Head of caudate nucleus (tissue), 42 donors: ENCODE data around the gene TRIOBP.
"Not testable (repeated sequence)": the region's sequence is repeated elsewhere in the genome, so short reads cannot be mapped to it uniquely, and the experiment has no call there.

Experiments used
- DNase-seq, 42 donors: peaks; one replicate each; pipeline versions ENCODE4 v3.0.0 to v3.0.0-alpha.2; 2020 to 2021; ENCODE audit warnings: mixed read lengths in 7 of 42
- intact Hi-C: fragments of 100-400 bp; cut with DNase I; formaldehyde crosslinking; loops from one replicate; pipeline ENCODE4 v1.15.0; 2022

The TRIOBP gene

DNA sequence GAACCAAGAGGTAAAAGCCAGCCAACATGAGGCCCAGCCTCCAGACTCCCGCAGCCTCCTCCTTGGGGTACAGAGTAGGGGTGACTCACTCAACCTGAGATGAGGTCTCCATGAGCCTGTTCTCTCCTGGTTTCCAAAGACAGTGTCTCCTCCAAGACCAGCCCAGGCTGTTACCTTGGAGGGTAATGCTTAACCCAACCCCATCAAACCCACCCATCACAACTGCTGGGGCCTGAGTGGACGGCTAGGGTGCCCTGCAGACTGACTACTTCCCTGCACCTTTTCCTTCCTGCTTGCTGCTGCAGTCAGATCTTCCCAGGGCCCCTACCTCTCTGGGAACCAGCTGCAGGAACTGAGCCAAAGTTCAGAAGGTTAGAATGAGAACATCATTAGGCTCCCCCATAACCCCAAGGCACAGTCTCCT, 15.8 kb upstream of the TRIOBP start:
- intact Hi-C loops: loop anchor here (5.0 kb wide), 1 partner anchor 39 kb away; no protein-coding TSS in a partner anchor
- DNase-seq: no peak

DNA sequence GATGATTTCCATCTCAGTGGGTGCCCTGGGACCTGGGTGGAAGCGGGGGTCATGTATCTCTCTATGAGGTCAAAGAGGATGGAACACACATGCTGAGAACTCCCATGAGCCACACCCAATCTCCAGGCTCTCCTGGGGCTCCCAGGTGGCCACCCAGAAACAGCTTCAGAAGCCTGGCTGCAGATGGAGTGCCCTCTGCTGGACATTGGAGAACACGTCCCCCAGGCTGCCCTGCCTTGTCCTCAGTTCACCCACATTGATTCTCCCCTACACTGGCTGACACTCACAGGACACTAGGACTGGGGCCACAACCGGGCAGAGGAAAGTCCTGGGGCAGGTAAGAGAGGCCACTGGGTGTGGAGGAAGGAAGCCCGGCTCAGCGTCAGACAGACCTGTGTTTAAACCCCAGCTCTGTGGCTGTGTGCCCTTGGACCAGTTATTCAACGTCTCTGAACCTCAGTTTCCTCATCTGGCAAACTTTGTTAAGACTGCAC, 15.2 kb upstream of the TRIOBP start:
- intact Hi-C loops: loop anchor here (5.0 kb wide), 1 partner anchor 39 kb away; no protein-coding TSS in a partner anchor
- DNase-seq: peak in 41 of 42 donors; percentile 52 to 87 (median 70)

DNA sequence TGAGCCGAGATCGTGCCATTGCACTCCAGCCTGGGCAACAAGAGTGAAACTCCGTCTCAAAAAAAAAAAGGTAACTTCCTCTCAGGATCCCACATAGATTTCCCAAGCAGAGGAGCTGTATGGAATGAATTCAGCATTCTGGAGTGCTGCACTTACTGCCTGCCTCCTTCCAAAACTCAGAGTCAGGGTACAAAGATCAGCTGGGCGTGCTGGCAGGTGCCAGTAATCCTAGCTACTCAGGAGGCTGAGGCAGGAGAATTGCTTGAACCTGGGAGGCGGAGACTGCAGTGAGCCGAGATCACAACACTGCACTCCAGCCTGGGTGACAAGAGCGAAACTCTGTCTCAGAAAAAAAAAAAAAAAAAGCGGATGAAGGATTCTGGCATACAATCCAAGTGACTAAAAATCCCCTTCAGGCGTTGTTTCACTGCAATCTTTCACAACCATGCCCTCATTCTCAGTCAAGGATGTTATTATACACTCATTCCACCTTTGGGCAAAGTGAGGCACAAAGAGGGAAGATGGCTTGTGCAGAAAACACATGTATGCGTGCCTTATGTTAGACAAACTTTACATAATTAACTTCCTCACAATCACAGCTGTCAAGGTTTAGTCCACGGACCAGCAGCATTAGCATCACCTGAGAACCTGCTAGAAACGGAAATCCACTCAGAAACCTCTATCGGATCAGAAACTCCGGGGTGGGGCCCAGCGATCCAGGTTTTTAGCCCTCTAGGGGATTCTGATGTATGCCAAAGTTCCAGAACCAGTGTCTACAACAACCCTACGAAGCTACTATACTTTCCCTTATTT, 11.8 kb upstream of the TRIOBP start:
- DNase-seq: no peak
- intact Hi-C loops: loop anchor here (5.0 kb wide), 1 partner anchor 43 kb away; no protein-coding TSS in a partner anchor

DNA sequence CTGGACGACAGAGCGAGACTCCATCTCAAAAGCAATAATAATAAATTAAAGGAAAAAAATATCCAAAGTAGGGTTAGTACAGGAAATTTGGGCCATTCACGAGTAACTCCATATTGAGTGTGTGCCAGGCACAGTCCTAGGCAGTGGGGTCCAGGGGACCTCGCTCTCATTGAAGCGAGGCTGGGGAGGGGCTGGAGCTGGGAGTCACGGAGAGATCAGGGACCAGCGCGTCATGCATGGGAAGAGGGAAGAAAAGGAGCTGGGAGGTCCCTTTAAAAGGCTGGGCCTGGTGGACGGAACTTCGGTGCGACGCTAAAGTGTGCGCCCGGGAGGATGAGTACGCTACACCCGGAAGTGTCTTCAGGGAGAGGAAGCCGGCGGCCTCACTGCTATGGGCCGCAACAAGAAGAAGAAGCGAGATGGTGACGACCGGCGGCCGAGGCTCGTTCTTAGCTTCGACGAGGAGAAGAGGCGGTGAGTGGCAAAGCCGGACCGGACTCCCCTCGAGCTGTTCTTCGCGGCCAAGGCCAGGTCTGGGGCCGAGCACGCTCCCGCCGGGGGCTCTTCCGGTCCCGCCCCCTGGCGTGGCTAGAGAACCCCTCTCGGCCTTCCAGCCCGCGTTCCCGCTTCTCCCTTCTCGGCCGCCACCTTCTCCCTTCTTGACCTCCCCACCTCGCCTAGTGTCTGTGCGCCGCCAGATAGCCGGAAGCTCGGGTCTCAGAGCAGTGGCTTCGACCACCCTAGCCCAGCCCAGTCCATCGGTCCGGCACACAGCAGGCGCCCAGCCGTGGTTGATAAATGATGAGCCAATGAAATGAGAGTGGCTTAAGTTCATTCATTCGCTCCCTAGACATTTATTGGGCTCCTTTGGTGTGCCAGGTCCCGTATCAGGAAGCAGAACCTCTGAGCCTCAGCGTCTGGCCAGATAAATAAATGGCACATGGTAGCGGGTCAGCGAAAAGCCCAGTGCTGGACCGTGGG, 10.6 kb upstream of the TRIOBP start, which contains the start of gene NOL12:
Gene NOL12 (plus strand): TSS at position 342 of the 981 bp plus-strand sequence. CDS start 50 bp downstream, at position 392.
- intact Hi-C loops: no loop called here
- peak; percentile 76 to 95 (median 86) for DNase-seq

DNA sequence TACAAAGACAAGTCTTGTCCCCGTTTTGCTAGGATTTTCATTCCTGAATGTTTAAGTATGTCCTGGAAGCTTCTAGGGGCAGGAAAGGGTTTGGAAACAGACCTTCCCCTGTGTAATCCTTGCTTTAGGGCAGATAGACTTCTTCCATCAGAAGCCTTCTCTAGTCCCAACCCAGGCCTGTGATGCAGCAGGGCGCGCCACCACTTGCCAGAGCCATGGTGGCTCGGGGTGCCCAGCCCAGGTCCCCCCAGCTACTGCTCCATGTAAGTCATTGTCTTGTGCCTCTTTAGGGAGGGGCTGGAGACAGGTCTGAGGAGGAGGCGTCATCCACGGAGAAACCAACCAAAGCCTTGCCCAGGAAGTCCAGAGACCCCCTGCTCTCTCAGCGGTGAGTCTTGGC, 6.4 kb upstream of the TRIOBP start:
- intact Hi-C loops: no loop called here

DNA sequence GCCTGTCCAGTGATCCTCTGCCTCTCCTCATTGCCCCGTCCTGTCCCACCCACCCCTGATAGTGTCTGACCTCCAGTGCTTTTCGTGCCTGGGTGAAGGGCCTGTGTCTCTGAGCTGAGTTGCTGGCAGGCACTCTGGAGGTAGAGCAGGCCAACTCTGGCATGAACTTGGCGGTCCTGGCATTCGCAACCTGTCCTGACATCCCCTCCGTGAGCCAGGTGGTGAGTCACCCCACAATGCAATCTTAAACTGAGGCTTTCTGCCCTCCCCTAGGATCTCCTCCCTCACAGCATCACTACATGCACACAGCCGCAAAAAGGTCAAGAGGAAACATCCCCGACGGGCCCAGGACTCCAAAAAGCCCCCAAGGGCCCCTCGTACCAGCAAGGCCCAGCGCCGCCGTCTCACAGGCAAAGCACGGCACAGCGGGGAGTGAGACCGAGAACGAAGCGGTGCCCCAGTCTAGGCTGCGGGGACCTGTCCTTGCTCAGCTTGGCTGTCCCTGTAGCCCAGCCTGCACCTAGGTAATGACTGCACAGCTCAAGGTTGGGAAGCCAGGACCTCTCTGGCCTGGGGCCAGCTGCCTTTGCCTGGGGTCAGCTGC, 5.8 kb upstream of the TRIOBP start:
- intact Hi-C loops: no loop called here

More for the DNA sequence above, 6.4 kb upstream of the TRIOBP start:
- no peak for DNase-seq

DNA sequence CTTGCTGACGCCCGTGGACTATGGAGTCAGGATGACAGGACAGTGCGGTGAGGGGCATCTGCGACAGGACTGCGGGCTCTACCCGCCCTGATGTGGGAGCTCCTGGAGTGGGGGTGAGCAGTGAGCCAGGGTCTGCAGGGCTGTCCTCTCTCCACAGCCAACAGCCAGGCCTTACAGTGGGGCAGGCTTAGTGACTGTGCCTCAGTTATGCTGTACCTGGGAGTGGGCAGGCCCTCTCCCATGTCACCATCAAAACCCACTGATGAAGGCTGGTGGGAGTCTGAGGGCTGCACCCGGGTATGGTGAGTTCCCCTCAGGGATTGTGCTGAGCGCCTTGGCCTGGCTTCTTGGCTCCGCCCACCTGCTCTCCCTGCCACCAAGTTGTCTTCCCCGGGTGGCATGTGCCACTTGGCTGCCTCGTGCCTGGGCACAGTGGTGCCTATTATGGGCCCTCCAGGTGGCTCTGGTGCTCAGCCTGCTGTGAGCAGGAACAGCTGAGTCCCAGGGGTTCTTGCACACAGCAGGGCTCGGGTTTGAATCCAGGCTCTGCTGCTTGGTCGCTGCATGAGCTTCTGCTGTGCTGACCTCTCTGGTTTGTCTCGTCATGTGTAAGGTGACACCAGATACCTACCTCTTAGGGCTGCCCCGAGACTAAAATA, 4.1 kb upstream of the TRIOBP start:
- no peak for DNase-seq

More for the DNA sequence above, 5.8 kb upstream of the TRIOBP start:
- DNase-seq: no peak

DNA sequence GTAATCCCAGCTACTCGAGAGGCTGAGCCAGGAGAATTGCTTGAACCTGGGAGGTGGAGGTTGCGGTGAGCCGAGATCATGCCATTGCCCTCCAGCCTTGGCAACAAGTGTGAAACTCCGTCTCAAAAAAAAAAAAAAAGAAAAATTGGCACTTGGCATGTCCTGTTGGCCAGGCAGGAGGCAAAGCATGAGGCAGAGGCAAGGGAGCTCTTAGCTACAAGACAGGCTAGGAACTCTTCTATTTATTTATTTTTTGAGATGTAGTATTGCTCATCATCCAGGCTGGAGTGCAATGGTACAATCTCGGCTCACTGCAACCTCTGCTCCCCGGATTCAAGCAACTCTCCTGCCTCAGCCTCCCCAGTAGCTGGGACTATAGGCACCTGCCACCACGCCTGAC, 2.7 kb upstream of the TRIOBP start:
- intact Hi-C loops, DNase-seq: not testable (repeated sequence)

More for the DNA sequence above, 4.1 kb upstream of the TRIOBP start:
- intact Hi-C loops: no loop called here

DNA sequence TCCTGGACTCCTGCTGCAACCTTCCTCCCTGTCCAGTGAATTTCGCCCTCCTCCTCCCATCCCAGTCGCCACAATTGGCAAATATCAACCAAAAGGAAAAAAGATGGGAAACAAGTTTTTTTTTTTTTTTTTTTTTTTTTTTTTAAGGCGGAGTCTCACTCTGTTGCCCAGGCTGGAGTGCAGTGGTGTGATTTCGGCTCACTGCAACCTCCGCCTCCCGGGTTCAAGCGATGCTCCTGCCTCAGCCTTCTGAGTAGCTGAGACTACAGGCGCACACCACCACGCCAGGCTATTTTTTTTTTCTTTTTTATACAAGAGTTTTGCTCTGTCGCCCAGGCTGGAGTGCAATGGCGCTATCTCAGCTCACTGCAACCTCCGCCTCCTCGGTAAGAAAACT, 590 bp upstream of the TRIOBP start:
- DNase-seq, intact Hi-C loops: not testable (repeated sequence)

DNA sequence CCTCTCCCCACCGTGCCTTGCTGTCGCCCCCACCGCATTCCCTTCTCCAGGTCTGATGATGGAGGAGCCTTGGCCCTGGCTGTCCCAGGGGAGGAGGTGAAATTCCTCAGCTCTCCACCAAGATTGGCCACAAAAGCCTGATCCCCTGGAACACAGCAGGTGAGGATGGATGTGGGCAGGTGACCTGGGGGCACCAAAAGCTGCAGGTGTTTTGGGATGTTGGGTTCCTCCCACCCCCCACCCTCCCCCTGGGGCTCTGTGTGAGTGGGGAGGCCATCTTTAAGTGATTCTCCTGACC, 639 bp downstream of the TRIOBP start:
- no peak for DNase-seq
- intact Hi-C loops: no loop called here

DNA sequence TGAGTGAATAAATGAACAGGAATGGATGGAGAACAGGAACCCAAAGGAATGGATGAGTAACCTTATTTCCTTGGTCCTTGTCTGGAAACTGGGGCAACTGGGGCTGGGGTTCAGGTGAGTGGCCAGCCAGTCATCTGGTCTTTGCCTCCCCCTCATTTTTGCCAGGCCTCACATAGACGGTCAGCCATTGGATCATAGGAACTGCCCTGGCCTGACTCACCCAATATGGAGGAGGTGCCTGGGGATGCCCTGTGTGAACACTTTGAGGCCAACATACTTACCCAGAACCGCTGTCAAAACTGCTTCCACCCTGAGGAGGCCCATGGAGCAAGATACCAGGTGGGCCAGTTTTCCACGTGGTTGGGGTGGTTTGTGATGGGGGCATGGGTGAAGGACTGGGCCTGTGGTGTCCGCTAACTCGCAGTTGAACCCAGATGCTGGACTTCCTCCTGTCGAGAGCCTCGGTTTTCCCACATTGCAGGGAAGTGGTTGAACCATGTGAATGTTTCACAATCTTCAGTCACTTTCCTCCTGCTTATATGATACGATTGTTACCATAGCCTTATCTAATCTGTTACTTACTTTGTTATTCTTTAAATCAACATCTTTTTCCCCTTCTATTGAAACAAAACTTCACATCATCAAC, 4.4 kb downstream of the TRIOBP start:
- intact Hi-C loops: no loop called here
- peak in 17 of 42 donors; percentile 9 to 51 (median 26) for DNase-seq

DNA sequence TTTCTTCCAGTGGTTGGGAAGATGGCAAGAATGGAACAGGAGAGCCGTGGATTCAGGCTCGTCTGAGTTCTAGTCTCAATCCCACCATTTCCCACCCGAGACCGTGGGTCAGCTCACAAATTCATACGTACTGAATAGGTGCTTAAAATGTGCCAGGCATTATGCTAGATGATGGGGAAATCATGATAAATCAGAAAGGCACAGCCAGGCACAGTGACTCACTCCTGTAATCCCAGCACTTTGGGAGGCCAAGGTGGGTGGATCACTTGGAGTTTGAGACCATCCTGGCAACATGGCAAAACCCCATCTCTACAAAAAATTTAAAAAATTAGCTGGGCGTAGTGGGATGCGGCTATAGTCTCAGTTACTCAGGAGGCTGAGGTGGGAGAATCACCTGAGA, 7.1 kb downstream of the TRIOBP start:
- intact Hi-C loops: no loop called here
- DNase-seq: no peak

DNA sequence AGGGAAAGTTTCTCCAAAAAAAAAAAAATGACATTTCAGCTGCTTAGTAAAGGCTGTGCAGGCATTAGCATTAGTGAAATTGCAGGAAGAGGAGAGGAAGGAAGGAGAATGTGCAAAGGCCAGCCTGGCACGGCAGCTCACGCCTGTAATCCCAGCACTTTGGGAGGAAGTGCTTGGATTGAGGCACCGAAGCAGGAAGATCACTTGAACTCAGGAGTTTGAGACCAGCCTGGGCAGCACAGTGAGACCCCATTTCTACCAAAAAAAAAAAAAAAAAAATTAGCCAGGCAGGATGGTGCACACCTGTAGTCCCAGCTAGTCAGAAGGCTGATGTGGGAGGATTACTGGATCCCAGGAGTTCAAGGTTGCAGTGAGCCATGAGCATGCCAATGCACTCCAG, 7.8 kb downstream of the TRIOBP start:
- DNase-seq: no peak
- intact Hi-C loops: no loop called here

DNA sequence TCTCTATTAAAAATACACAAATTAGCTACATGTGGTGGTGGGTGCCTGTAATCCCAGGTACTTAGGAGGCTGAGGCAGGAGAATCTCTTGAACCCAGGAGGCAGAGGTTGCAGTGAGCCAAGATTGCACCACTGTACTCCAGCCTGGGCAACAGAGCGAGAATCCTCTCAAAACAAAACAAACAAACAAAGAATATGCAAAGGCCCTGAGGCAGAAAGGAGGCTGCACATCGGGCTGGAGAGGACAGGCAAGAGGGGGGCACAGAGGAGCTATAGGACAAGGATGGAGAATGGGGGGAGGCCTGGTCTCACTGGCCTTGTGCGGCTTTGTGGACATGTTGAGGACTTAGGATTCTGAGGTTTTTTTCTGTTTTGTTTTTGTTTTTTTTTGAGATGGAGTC, 8.4 kb downstream of the TRIOBP start:
- no peak for DNase-seq
- intact Hi-C loops: no loop called here

DNA sequence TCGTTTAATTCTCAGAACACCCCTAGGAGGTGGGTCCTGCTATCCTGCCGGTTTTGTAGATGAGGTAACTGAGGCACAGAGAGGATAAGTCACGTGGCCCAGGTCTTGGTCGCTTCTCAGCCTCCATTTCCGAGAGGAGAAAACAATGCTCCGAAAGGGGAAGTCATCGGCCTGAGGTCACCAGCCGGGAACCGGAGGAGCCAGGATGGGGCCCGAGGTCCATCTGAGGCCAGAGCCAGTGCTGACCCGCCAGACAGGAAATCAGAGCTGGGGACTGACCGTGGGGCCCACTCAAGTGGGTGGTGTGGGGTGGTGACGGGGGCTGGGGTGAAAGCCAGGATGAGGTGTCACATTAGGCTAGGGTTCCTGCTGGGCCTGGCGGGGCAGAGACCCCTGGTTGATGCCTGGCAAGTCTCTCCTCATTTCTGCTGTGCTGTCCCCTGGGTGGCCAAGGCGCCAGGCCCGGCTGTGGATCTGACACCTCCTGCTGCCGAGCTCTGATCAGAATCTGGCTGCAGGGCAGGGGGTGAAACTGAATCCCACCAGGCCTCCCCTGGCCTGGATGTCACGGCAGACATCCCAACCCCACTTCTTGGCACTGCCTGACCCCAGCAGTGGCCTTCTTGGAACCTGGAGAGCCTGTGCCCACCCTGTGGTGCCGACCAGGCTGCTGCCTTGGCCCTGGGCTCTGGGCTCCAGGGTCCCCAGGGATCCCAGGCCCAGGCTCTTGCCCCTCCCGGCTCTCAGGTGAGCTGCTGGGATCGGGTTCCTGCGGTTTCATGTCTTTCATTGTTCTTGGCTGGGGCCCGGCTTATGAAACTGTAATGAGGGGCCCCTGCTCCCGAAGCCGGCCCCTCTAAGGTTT, 12.0 kb downstream of the TRIOBP start:
- intact Hi-C loops: no loop called here
- peak in 24 of 42 donors; percentile 7 to 53 (median 28) for DNase-seq

DNA sequence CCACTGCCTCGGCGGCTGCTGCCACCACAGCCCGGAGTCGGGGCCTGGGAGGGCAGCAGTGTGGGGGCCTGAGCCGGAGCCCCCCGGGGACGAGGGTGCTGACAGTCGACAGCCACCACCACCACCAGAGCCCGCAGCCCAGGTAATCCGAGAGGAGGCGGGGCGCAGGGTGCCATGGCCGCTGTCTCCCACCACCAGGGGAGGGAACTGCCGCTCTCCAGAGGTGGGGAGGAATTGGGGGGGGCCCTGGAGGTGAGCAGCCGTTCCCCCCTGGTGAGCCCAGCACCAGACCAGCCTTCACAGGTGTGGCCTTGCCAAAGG, 12.6 kb downstream of the TRIOBP start:
- intact Hi-C loops: no loop called here

DNA sequence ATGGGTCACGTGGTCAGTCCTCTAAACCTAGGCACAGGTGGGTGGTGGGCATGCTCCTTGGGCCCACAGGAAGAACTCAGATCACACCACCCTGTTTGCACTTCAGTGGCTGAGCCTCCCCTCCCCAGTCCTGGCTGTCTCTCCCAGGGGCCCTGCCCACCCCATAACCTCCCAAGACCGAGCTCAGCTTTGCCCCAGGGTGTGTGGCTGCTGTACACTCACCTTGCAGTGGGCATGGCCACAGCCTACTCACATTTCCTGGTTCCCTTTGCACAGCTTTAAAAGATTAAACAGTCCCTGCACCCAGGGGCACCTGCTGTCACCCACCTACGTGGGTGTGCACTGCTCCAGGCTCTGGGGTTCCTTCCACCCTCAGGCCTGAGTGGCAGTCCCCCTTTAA, 13.8 kb downstream of the TRIOBP start:
- no peak for DNase-seq
- intact Hi-C loops: no loop called here

More for the DNA sequence above, 12.6 kb downstream of the TRIOBP start:
- no peak for DNase-seq
